HFF-Myc (cell line): ENCODE results near the gene CLCN6.

Experiments used
- DNase-seq: peaks from one replicate; pipeline ENCODE4 v3.0.0-alpha.2; 2011; ENCODE audit warnings: low read depth; ENCODE audit errors: extremely low read depth
- H3K4me3 ChIP-seq: replicated peaks from 2 replicates; pipeline ENCODE4 v1.5.1; 2011; ENCODE audit warnings: low read depth, mild to moderate bottlenecking, control low read depth, low read length
- TF ChIP-seq, protein P1 (sequence below): IDR thresholded peaks from 2 replicates; pipeline ENCODE4 v1.5.1; 2012; ENCODE audit warnings: mild to moderate bottlenecking, low read depth, low read length, control low read depth; ENCODE audit errors: missing control alignments

Gene CLCN6

DNA sequence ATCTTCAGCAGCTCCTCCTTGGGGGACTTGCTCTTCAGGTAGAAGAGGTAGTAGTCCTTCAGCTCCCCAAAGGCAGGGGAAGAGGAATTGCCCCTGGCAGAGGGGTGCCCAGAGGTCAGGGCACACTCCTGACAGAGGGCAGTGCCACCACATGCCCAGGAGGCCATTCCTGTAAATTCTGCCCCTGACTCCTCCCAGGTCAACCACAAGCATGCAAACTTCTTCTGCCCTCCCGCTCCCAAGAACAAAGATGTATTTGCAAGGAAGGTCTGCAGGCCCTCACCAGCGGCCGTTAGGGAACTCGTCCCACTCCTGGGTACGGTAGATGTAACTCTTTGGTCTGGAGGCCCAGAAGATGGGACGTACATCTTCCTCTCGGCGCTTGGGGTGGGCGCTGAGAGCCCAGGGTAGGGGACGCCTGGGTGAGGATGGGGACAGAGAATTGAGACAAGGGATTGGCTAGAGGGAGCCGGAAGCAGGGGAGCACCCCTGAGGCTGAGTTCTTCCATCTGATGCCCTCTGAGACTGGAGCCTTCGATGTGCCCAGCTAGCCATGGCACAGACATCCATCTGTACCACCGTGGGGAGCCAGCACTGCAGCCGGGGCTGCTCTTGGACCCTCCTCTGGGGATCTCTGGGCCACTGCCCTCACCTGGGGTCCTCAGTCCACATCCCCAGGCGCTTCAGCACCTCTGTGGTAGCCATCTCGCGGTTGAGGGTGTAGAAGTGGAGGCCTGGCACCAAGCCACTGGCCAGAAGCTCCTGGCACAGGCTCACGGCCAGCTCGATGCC, 11.3 kb upstream of the CLCN6 start:
- no peak for DNase-seq
- H3K4me3 ChIP-seq = no peak overlapping the region
- TF ChIP-seq, protein P1, sequence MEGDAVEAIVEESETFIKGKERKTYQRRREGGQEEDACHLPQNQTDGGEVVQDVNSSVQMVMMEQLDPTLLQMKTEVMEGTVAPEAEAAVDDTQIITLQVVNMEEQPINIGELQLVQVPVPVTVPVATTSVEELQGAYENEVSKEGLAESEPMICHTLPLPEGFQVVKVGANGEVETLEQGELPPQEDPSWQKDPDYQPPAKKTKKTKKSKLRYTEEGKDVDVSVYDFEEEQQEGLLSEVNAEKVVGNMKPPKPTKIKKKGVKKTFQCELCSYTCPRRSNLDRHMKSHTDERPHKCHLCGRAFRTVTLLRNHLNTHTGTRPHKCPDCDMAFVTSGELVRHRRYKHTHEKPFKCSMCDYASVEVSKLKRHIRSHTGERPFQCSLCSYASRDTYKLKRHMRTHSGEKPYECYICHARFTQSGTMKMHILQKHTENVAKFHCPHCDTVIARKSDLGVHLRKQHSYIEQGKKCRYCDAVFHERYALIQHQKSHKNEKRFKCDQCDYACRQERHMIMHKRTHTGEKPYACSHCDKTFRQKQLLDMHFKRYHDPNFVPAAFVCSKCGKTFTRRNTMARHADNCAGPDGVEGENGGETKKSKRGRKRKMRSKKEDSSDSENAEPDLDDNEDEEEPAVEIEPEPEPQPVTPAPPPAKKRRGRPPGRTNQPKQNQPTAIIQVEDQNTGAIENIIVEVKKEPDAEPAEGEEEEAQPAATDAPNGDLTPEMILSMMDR = no peak

DNA sequence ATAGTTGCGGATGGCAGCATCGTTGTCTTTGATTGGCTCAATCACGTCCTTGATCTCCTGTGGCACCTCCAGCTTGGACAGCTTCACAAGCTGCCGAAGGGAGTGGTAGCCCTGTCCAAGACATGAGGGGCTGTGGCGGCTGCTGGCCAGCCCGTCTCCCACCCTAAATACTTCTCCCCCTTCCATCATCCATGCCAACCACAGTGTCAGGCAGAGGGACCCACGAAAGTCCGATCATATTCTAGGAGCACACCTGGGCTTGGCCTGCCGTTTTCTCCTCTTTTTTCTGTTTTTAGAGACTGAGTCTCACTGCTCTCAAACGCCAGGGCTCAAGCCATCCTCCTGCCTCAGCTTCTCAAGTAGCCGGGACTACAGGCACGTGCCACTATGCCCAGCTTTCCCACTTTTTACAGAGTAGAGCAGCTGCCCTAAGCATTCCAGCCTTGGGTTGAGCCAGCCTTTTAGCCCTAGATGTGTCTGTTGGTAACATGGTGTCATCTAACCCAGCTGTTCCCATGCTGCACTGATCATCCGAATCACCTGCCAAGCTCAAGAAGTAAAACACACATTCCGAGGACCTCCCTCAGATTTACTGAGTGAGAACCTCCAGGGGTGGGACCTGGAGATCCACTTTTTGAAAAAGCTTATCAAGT, 10.6 kb upstream of the CLCN6 start:
- DNase-seq = no peak
- no peak overlapping the region for H3K4me3 ChIP-seq
- TF ChIP-seq, protein P1 = no peak

DNA sequence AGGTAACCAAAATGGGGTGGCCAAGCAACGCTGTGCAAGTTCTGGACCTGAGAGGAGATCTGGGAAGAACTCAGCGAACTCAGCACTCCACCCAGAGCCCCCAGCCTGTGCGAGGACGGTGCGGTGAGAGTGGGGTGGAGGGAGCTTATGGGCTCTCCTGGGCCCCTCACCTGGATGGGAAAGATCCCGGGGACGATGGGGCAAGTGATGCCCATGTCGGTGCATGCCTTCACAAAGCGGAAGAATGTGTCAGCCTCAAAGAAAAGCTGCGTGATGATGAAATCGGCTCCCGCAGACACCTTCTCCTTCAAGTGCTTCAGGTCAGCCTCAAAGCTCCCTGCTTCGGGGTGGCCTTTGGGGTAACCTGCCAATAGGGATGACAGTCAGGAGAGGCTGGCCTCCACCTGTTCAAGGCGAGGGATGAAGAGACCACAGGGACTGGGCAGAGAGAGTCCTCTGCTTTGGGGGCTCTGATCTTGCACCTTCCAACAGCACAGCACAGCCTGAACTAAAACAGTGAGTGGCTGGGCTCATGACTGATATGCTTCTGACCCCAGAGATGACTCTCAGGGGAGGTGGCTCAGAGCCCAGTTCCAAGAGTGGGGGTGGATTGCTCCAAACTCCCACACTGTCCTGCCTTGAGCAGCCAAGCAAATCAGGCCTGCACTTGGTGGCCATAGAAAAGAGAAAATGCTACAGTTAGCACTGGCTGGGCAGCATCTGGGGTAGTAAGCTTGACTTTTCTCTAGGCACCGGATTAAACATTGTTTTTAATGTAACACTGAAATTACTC, 9.8 kb upstream of the CLCN6 start:
- no peak for DNase-seq
- no peak overlapping the region for H3K4me3 ChIP-seq

GRCh38 chr1:11797525-11798216, 8.3 kb upstream of the CLCN6 start:
- TF ChIP-seq, protein P1 = no peak
- H3K4me3 ChIP-seq = no peak overlapping the region
- DNase-seq = no peak

More for the DNA sequence above, 9.8 kb upstream of the CLCN6 start:
- TF ChIP-seq, protein P1 = no peak

DNA sequence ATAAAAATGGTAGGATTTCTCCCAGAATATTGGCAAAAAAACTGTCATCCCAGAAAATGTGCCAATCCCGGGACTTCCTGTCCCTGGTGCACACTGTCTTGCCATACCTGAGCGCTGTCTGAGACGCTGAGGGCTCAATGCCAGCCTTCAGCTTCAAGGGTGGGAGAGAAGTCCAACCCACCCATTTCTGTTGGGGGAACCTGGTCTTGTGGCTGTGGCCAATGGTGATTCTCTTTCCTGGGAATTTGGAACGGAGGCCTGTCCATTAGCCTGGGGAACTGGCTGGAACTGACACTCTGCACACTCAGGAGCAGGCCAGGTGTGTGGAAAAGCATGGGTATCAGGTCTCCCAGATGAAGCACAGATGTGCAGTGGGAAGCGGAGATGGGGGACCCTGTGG, 6.9 kb upstream of the CLCN6 start:
- no peak overlapping the region for H3K4me3 ChIP-seq

GRCh38 chr1:11799896-11800295, 6.1 kb upstream of the CLCN6 start:
- TF ChIP-seq, protein P1 = no peak
- no peak for DNase-seq
- no peak overlapping the region for H3K4me3 ChIP-seq

More for the DNA sequence above, 6.9 kb upstream of the CLCN6 start:
- no peak for DNase-seq
- TF ChIP-seq, protein P1 = no peak
